ENCODE measurements around the gene CPLX3.
"Not testable (repeated sequence)": the region's sequence is repeated elsewhere in the genome, so short reads cannot be mapped to it uniquely, and the experiment has no call there.

CPLX3 gene

GRCh38 chr15:74826364-74826819 is at the start of gene CPLX3:
Gene CPLX3 (plus strand): TSS chr15:74826627. CDS start chr15:74826704, 77 bp downstream.
- peak; percentile 12 for DNase-seq

GRCh38 chr15:74776821-74777768 is 49.3 kb upstream of the CPLX3 start:
- DNase-seq = peak; percentile 80

- DNase-seq = no peak
Measured at GRCh38 chr15:74777769-74778598, 48.4 kb upstream of the CPLX3 start.

- DNase-seq = no peak
Measured at GRCh38 chr15:74778599-74778970, 47.8 kb upstream of the CPLX3 start.

GRCh38 chr15:74779162-74779648 is 47.2 kb upstream of the CPLX3 start:
- no peak for DNase-seq

GRCh38 chr15:74780523-74781430 is 45.6 kb upstream of the CPLX3 start:
- peak; percentile 73 for DNase-seq

- DNase-seq = peak; percentile 84
Measured at GRCh38 chr15:74781431-74782258, 44.8 kb upstream of the CPLX3 start, which contains the start of gene CSK. Gene CSK (plus strand): TSS chr15:74782080. CDS start chr15:74798298, 16,218 bp downstream.

GRCh38 chr15:74782259-74783071 is 44.0 kb upstream of the CPLX3 start:
- peak; percentile 63 for DNase-seq

- no peak for DNase-seq
Measured at GRCh38 chr15:74783072-74783807, 43.2 kb upstream of the CPLX3 start.

GRCh38 chr15:74783808-74784175 is 42.6 kb upstream of the CPLX3 start:
- no peak for DNase-seq

GRCh38 chr15:74784426-74785193 is 41.8 kb upstream of the CPLX3 start:
- no peak for DNase-seq

- peak; percentile 61 for DNase-seq
Measured at GRCh38 chr15:74785194-74786032, 41.0 kb upstream of the CPLX3 start.

GRCh38 chr15:74786081-74786480 is 40.3 kb upstream of the CPLX3 start:
- DNase-seq = not testable (repeated sequence)

- DNase-seq = peak; percentile 46
Measured at GRCh38 chr15:74786551-74787165, 39.8 kb upstream of the CPLX3 start.

- DNase-seq = peak; percentile 91
Measured at GRCh38 chr15:74787251-74788041, 39.0 kb upstream of the CPLX3 start.

GRCh38 chr15:74788042-74788682 is 38.3 kb upstream of the CPLX3 start:
- DNase-seq = no peak
